Measurements from ENCODE around the gene PRKG1. TPM values are rescaled to one million over a fixed set of nuclear protein-coding genes. Genes with fewer than 3 reads are reported as not detected.

PRKG1 gene
- total and polyA plus RNA-seq, 2 of the 4 experiments (the other 2 are of a cell fraction), result 3.5 to 18.3 TPM

GRCh38 chr10:52030051-52030790 is 955.9 kb downstream of the PRKG1 start (continued):
- no peak for TF ChIP-seq CHD1 (IDR thresholded peaks at IDR 0.05; ENCODE audit: low read depth, low read length)
- TF ChIP-seq CEBPB (IDR thresholded peaks at IDR 0.05; ENCODE audit: low read depth, low read length), result no peak

- H3K9me1 ChIP-seq (ENCODE audit: insufficient read depth, low read length), result no peaks in the 10 kb centered on the region
- DNase-seq, result no peak
- ChIA-PET POLR2A (ENCODE audit: unreplicated experiment) (no interaction called here), CTCF (no interaction called here)
- dilution Hi-C loops (cut with HindIII; ENCODE audit: low sequenced_read_pairs, unreplicated experiment) (no loop called here), in situ Hi-C loops (cut with MboI; ENCODE audit: low sequenced_read_pairs) (no loop called here), intact Hi-C loops (cut with micrococcal nuclease) (no loop called here)
- no peak overlapping the region for H3K56ac ChIP-seq (ENCODE audit: extremely low read depth, insufficient read depth, low read length)
- no peak overlapping the region for H3K4me2 ChIP-seq (ENCODE audit: low read depth, low read length)
- no peak overlapping the region for H2AK9ac ChIP-seq (replicated peaks; ENCODE audit: low read depth, low read length, poor library complexity)
- TF ChIP-seq CHD1 (IDR thresholded peaks at IDR 0.05; ENCODE audit: low read depth, low read length) (no peak), RCOR1 (IDR thresholded peaks at IDR 0.05; ENCODE audit: insufficient replicate concordance, low read length) (no peak), CTCF (conservative IDR thresholded peaks at IDR 0.05; ENCODE audit: low read depth, low read length) (no peak), ELK1 (IDR thresholded peaks at IDR 0.05; ENCODE audit: borderline replicate concordance, low read depth, low read length) (no peak), FOS (IDR thresholded peaks at IDR 0.05; ENCODE audit: low read depth, low read length) (no peak), NFE2L2 (IDR thresholded peaks at IDR 0.05; ENCODE audit: low read depth, low read length) (no peak)
- BruUV-seq (replicated peaks), result no TSS peak
- WGBS, 2 experiments (ENCODE audit: extremely low coverage in 2 of 2, insufficient read length in 1 of 2), result no CpG with 5 or more reads among the region's 1 CpG
- no peak overlapping the region for H2BK15ac ChIP-seq (ENCODE audit: low read depth, low read length)
- no peak overlapping the region for H3K27ac ChIP-seq (ENCODE audit: insufficient read depth, low read length)
- no peak overlapping the region for H4K91ac ChIP-seq (ENCODE audit: insufficient read depth, low read depth, low read length)
- H3K27me3 ChIP-seq (ENCODE audit: control insufficient read depth, insufficient read depth, low read length), result no peaks in the 10 kb centered on the region
- no peak overlapping the region for H3K4me3 ChIP-seq (ENCODE audit: insufficient read depth, low read depth, low read length)
- no peak overlapping the region for H3K9ac ChIP-seq (ENCODE audit: low read depth, low read length)
- H4K5ac ChIP-seq (ENCODE audit: low read depth, low read length), result no peak overlapping the region
- no peaks in the 10 kb centered on the region; the same call in 1 of the 2 replicates for H4K20me1 ChIP-seq (ENCODE audit: insufficient read depth, low read length)
- no peaks in the 10 kb centered on the region for H3K36me3 ChIP-seq (ENCODE audit: control insufficient read depth, insufficient read depth, low read length)
- H4K8ac ChIP-seq (ENCODE audit: low read depth in 2 of 2, low read length in 2 of 2), result no peak overlapping the region
- peaks cover 6% of the 10 kb centered on the region for H3K4me1 ChIP-seq (ENCODE audit: control insufficient read depth, insufficient read depth, low read length)
- H2BK5ac ChIP-seq (ENCODE audit: low read depth, low read length, poor library complexity, severe bottlenecking), result peak overlapping the region; percentile 38
- H3K4ac ChIP-seq (ENCODE audit: low read depth, low read length), result no peak overlapping the region
- no peak for ATAC-seq (ENCODE audit: low read depth)
- no peak overlapping the region for H2AFZ ChIP-seq (replicated peaks; ENCODE audit: low read length, poor library complexity)
- H3K14ac ChIP-seq (replicated peaks; ENCODE audit: low read depth, low read length), result no peak overlapping the region
- no peak overlapping the region for H3K23ac ChIP-seq (ENCODE audit: low read depth, low read length)
- H3K18ac ChIP-seq (ENCODE audit: low read depth, low read length), result no peak overlapping the region
- no peak overlapping the region for H2BK20ac ChIP-seq (ENCODE audit: low read depth, low read length)
- no peak overlapping the region for H2AK5ac ChIP-seq (ENCODE audit: low read depth, low read length)
- H2BK120ac ChIP-seq (ENCODE audit: low read depth, low read length), result no peak overlapping the region
- H3K9me3 ChIP-seq (ENCODE audit: control insufficient read depth, insufficient read depth, low read length), result no peaks in the 10 kb centered on the region
- H3K79me1 ChIP-seq (ENCODE audit: low read depth in 1 of 2, low read length in 2 of 2), result no peaks in the 10 kb centered on the region
Observed at GRCh38 chr10:52030975-52031374, 956.7 kb downstream of the PRKG1 start.
